SU-DHL-6 (cell line): ENCODE measurements around the gene BAIAP2L2.

Experiments
- H2AFZ ChIP-seq: fragments of 200-600 bp; sonication (generic); 2 replicates; pipeline ENCODE4 v1.6.1; 2014; ENCODE audit warnings: low read depth, mild to moderate bottlenecking, moderate library complexity, mixed read lengths, antibody characterized with exemption, low read length; ENCODE audit not compliant: severe bottlenecking
- H3F3A ChIP-seq: fragments of 200-600 bp; shearing (Covaris generic); 2 replicates; pipeline ENCODE4 v1.6.0; 2016; ENCODE audit warnings: antibody characterized with exemption, mild to moderate bottlenecking; ENCODE audit not compliant: insufficient read depth
- H3K27ac ChIP-seq: fragments of 200-600 bp; sonication (generic); 2 replicates; pipeline ENCODE4 v1.5.1; 2016; ENCODE audit warnings: low read depth, mild to moderate bottlenecking, low read length, moderate library complexity, mixed read lengths
- H3K27me3 ChIP-seq: fragments of 200-600 bp; sonication (generic), shearing (Covaris generic); 2 replicates; pipeline ENCODE4 v1.6.0; 2014; ENCODE audit warnings: mild to moderate bottlenecking, low read length
- H3K36me3 ChIP-seq: fragments of 200-600 bp; sonication (generic); 2 replicates; pipeline ENCODE4 v1.6.1; 2014; ENCODE audit warnings: mild to moderate bottlenecking, low read length, mixed read lengths
- H3K4me2 ChIP-seq: fragments of 300-600, 200-600 bp; shearing (Covaris generic), sonication (generic); 2 replicates; pipeline ENCODE4 v1.6.0; 2014; ENCODE audit warnings: low read length, low read depth, mild to moderate bottlenecking; ENCODE audit not compliant: poor library complexity, severe bottlenecking
- H3K4me3 ChIP-seq: fragments of 200-600 bp; sonication (generic); 2 replicates; pipeline ENCODE4 v1.5.1; 2014; ENCODE audit warnings: antibody characterized with exemption, low read length, mild to moderate bottlenecking, mixed read lengths; ENCODE audit not compliant: insufficient read depth, poor library complexity, severe bottlenecking
- H3K79me2 ChIP-seq: fragments of 200-600 bp; sonication (generic); 2 replicates; pipeline ENCODE4 v1.6.1; 2014; ENCODE audit warnings: mild to moderate bottlenecking, low read length, moderate library complexity; ENCODE audit not compliant: insufficient read depth
- H3K9ac ChIP-seq: fragments of 200-600 bp; sonication (generic); 2 replicates; pipeline ENCODE4 v1.7.0; 2014; ENCODE audit warnings: mild to moderate bottlenecking, low read length
- H3K9me2 ChIP-seq: fragments of 200-600 bp; sonication (generic); replicated peaks from 2 replicates; pipeline ENCODE4 v1.6.1; 2014; ENCODE audit warnings: low read length; ENCODE audit not compliant: insufficient read depth
- H3K9me3 ChIP-seq: fragments of 200-600 bp; sonication (generic); 2 replicates; pipeline ENCODE4 v1.6.1; 2014; ENCODE audit warnings: low read length, mixed read lengths; ENCODE audit not compliant: insufficient read depth
- H4K20me1 ChIP-seq: fragments of 200-600 bp; sonication (generic); 2 replicates; pipeline ENCODE4 v1.6.1; 2014; ENCODE audit warnings: low read depth, mild to moderate bottlenecking, antibody characterized with exemption, low read length, moderate library complexity, mixed read lengths
- CTCF ChIP-seq: fragments of 200-600 bp; sonication (generic); IDR thresholded peaks from one replicate; pipeline ENCODE4 v1.5.1; 2017; ENCODE audit warnings: antibody characterized with exemption, mild to moderate bottlenecking, low read length, moderate library complexity; ENCODE audit not compliant: insufficient read depth, poor library complexity, severe bottlenecking
- EZH2phosphoT487 ChIP-seq: fragments of 200-600 bp; sonication (generic), shearing (Covaris generic); conservative IDR thresholded peaks from 2 replicates; pipeline ENCODE4 v1.6.1; 2018; ENCODE audit warnings: mild to moderate bottlenecking, antibody characterized with exemption, low read length, moderate library complexity, mixed read lengths

Gene BAIAP2L2

GRCh38 chr22:38043151-38044039 lies 67.1 kb downstream of the BAIAP2L2 start:
- no peak overlapping the region for H3K4me2 ChIP-seq

GRCh38 chr22:38042488-38042790 lies 68.0 kb downstream of the BAIAP2L2 start:
- Histone ChIP-seq H3K79me2 (no peaks in the 10 kb centered on the region), H3K27ac (no peak overlapping the region), H2AFZ (no peak overlapping the region), H3K4me3 (no peak overlapping the region), H3K9ac (no peak overlapping the region), H4K20me1 (no peaks in the 10 kb centered on the region), H3K4me2 (no peak overlapping the region), H3K9me3 (no peaks in the 10 kb centered on the region), H3F3A (no peaks in the 10 kb centered on the region), H3K9me2 (no peaks in the 10 kb centered on the region), H3K36me3 (no peaks in the 10 kb centered on the region), H3K27me3 (no peaks in the 10 kb centered on the region)
- TF ChIP-seq CTCF (no peak), EZH2phosphoT487 (no peak)

More at GRCh38 chr22:38043151-38044039, 67.1 kb downstream of the BAIAP2L2 start:
- H2AFZ ChIP-seq = no peak overlapping the region
- no peak overlapping the region for H3K4me3 ChIP-seq
- H3K36me3 ChIP-seq = no peaks in the 10 kb centered on the region
- H3F3A ChIP-seq = no peaks in the 10 kb centered on the region
- no peak overlapping the region for H3K9ac ChIP-seq
- no peak overlapping the region for H3K27ac ChIP-seq
- no peaks in the 10 kb centered on the region for H3K9me3 ChIP-seq
- H3K27me3 ChIP-seq = no peaks in the 10 kb centered on the region
- H3K9me2 ChIP-seq = no peaks in the 10 kb centered on the region
- no peak for TF ChIP-seq CTCF
- no peak for TF ChIP-seq EZH2phosphoT487
- no peaks in the 10 kb centered on the region for H4K20me1 ChIP-seq
- no peaks in the 10 kb centered on the region for H3K79me2 ChIP-seq

- no peaks in the 10 kb centered on the region for H4K20me1 ChIP-seq
- H2AFZ ChIP-seq = no peak overlapping the region
- H3K4me3 ChIP-seq = no peak overlapping the region
- H3K27me3 ChIP-seq = no peaks in the 10 kb centered on the region
- H3K9me3 ChIP-seq = no peaks in the 10 kb centered on the region
- no peak overlapping the region for H3K4me2 ChIP-seq
- TF ChIP-seq EZH2phosphoT487 (no peak), CTCF (no peak)
- H3F3A ChIP-seq = no peaks in the 10 kb centered on the region
- H3K9ac ChIP-seq = no peak overlapping the region
- no peaks in the 10 kb centered on the region for H3K79me2 ChIP-seq
- H3K27ac ChIP-seq = no peak overlapping the region
- no peaks in the 10 kb centered on the region for H3K9me2 ChIP-seq
- no peaks in the 10 kb centered on the region for H3K36me3 ChIP-seq
Measured at GRCh38 chr22:38041760-38042487, 68.6 kb downstream of the BAIAP2L2 start.
